Central memory CD8-positive, alpha-beta T cell (primary cell): Measurements from ENCODE around the gene GALNT17.

Source experiments
- ATAC-seq: fragments of 150-1000 bp; cut with Tn5 transposase; replicated peaks from 2 replicates; pipeline ENCODE4 v1.10.0; 2022; ENCODE audit warnings: mild to moderate bottlenecking, moderate FRiP score, moderate number of reproducible peaks; ENCODE audit not compliant: poor library complexity, severe bottlenecking; ENCODE audit errors: extremely low read depth
- DNase-seq, 2 donors: peaks; one replicate each; pipeline ENCODE4 v3.0.0; 2021; ENCODE audit warnings: low spot score in 2 of 2
- H3K27ac Mint-ChIP-seq: one replicate; pipeline ENCODE4 v1.8.0; 2022; ENCODE audit warnings: low read depth, mild to moderate bottlenecking, moderate library complexity, mixed read lengths
- H3K27me3 Mint-ChIP-seq: one replicate; pipeline ENCODE4 v1.8.0; 2022; ENCODE audit warnings: mixed read lengths
- H3K36me3 Mint-ChIP-seq: one replicate; pipeline ENCODE4 v1.8.0; 2022; ENCODE audit warnings: mild to moderate bottlenecking, moderate library complexity, mixed read lengths; ENCODE audit not compliant: insufficient read depth
- H3K4me1 Mint-ChIP-seq: one replicate; pipeline ENCODE4 v1.8.0; 2022; ENCODE audit warnings: mixed read lengths
- H3K4me3 Mint-ChIP-seq: one replicate; pipeline ENCODE4 v1.8.0; 2022; ENCODE audit warnings: mild to moderate bottlenecking, moderate library complexity, mixed read lengths
- H3K9me3 Mint-ChIP-seq: one replicate; pipeline ENCODE4 v1.8.0; 2022; ENCODE audit warnings: mixed read lengths

Gene GALNT17

GRCh38 chr7:71342202-71342601, 210.3 kb downstream of the GALNT17 start:
- no peak for DNase-seq
- H3K4me1 Mint-ChIP-seq = no peaks in the 10 kb centered on the region
- no peaks in the 10 kb centered on the region for H3K36me3 Mint-ChIP-seq
- no peaks in the 10 kb centered on the region for H3K27me3 Mint-ChIP-seq
- H3K9me3 Mint-ChIP-seq = peaks cover 22% of the 10 kb centered on the region
- ATAC-seq = no peak
- H3K27ac Mint-ChIP-seq = no peak overlapping the region
- H3K4me3 Mint-ChIP-seq = no peak overlapping the region

DNA sequence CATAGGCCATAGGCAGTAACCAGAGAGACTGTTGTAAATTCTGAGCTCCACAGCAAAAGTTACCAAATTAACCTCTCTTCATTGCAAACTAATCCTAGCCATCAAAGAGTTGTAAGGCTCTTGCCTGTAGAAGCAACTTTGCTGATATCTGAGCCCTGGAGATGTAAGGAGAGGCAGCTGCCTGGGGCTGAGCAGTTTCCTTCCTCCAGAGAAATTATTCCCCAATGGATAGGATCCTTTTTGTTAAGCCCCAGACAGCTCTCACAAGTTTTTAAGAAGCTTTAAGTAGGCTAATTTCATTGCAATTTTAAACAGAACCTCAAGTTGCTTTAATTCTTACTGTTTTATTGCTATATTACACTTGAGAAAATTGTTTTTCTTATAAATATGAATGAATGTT, 211.1 kb downstream of the GALNT17 start:
- H3K27ac Mint-ChIP-seq = no peak overlapping the region
- H3K4me3 Mint-ChIP-seq = no peak overlapping the region
- peaks cover 22% of the 10 kb centered on the region for H3K9me3 Mint-ChIP-seq
- no peak for ATAC-seq
- H3K27me3 Mint-ChIP-seq = no peaks in the 10 kb centered on the region
- H3K36me3 Mint-ChIP-seq = no peaks in the 10 kb centered on the region
- DNase-seq = no peak
- no peaks in the 10 kb centered on the region for H3K4me1 Mint-ChIP-seq

DNA sequence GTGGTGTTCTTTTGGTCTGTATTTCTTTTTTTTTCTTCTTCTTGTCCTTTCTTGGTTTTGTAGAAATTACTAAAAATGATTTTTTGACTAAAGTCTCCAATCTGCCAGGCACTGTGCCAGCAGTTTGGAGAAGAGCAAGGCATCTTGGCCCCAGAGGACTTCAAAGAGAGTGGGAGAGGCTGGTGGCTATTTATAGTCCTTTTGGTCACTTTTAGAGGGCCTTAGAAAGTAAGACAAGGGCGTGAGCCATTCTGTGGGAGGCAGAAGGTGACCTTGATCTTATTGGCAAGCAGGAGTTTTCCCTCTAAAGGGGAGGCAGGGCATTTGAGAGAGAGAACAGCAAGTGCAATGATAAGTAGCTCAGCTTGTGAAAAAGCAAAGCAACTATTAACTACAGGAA, 211.9 kb downstream of the GALNT17 start:
- Mint-ChIP-seq H3K4me1 (no peaks in the 10 kb centered on the region), H3K27ac (no peak overlapping the region)

GRCh38 chr7:71345117-71345884, 213.4 kb downstream of the GALNT17 start:
- no peak overlapping the region for H3K4me3 Mint-ChIP-seq
- H3K27ac Mint-ChIP-seq = no peak overlapping the region
- ATAC-seq (no peak), DNase-seq (no peak)
- no peaks in the 10 kb centered on the region for H3K36me3 Mint-ChIP-seq
- no peaks in the 10 kb centered on the region for H3K4me1 Mint-ChIP-seq
- no peaks in the 10 kb centered on the region for H3K27me3 Mint-ChIP-seq
- peaks cover 16% of the 10 kb centered on the region for H3K9me3 Mint-ChIP-seq

More for the DNA sequence above, 211.9 kb downstream of the GALNT17 start:
- H3K9me3 Mint-ChIP-seq = peaks cover 20% of the 10 kb centered on the region
- no peak for ATAC-seq
- no peak overlapping the region for H3K4me3 Mint-ChIP-seq
- no peak for DNase-seq
- H3K27me3 Mint-ChIP-seq = no peaks in the 10 kb centered on the region
- H3K36me3 Mint-ChIP-seq = no peaks in the 10 kb centered on the region

DNA sequence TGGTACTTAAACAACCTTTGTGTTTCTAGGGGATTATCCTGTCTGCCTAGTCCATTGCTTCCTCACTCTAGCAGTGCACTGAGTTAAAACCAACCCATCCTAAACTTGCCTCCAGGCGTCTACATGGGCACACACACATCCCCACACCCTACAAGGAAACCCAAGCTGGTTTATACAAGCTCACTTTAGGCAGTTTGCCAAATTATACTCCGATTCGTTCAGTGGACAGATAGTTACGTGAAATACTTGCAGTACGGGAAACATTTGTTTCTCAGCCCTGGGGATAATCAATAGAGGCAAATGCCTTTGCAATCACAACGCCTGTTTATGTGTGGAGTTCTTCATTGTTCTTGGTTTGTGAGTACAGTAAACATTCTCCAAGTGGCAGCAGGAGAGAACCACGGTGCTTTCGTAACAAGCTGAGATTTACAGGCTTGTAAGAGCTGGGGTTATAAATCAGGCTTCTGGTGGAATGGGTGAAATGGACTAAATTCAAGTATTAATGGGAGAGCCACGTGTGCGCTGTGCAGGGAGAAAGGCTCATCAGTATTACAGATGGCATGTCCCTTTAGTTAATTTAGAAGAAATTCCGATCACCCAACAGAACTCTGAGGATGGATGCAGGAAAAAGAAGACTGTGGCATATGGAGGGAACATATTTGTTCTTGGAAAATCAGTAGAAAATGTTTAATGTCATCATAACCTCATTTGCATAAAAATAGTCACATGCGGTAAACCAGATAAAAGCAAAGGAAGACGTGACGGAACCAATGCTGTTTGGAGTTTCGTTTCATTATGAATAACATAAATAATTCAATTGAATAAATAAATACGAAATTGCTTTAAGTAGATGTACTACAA, 217.1 kb downstream of the GALNT17 start:
- Mint-ChIP-seq H3K4me3 (no peak overlapping the region), H3K27ac (no peak overlapping the region), H3K9me3 (peaks cover 31% of the 10 kb centered on the region), H3K4me1 (no peaks in the 10 kb centered on the region), H3K27me3 (no peaks in the 10 kb centered on the region), H3K36me3 (no peaks in the 10 kb centered on the region)
- DNase-seq (no peak), ATAC-seq (no peak)

- Mint-ChIP-seq H3K4me3 (no peak overlapping the region), H3K27ac (no peak overlapping the region), H3K36me3 (no peaks in the 10 kb centered on the region), H3K4me1 (no peaks in the 10 kb centered on the region), H3K27me3 (no peaks in the 10 kb centered on the region), H3K9me3 (peaks cover 23% of the 10 kb centered on the region)
- ATAC-seq (no peak), DNase-seq (no peak)
Observed at GRCh38 chr7:71349682-71350481, 217.9 kb downstream of the GALNT17 start.

GRCh38 chr7:71350680-71351079, 218.7 kb downstream of the GALNT17 start:
- Mint-ChIP-seq H3K27me3 (no peaks in the 10 kb centered on the region), H3K27ac (no peak overlapping the region), H3K36me3 (no peaks in the 10 kb centered on the region), H3K4me1 (no peaks in the 10 kb centered on the region), H3K9me3 (peaks cover 18% of the 10 kb centered on the region), H3K4me3 (no peak overlapping the region)
- ATAC-seq (no peak), DNase-seq (no peak)

DNA sequence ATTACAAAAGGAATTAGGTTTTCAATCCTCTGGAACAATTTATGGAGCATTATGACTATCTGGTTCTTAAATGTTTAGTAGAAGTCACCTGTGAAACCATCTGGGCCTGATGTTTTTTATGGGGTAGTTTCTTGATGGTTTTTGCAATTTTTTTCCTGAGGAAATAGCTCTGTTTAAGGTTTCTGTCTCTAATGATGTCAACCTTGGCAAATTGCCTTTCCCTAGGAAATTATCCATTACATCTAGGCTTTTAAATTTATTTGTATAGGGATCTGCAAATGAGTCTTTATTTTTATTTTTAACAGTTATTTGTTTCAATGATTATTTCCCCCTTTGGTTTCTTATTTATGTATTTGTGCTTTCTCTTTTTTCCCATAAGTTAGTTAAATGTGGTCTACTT, 222.8 kb downstream of the GALNT17 start:
- Mint-ChIP-seq H3K9me3 (peaks cover 18% of the 10 kb centered on the region), H3K36me3 (no peaks in the 10 kb centered on the region), H3K27ac (no peak overlapping the region), H3K4me3 (no peak overlapping the region), H3K4me1 (no peaks in the 10 kb centered on the region), H3K27me3 (no peaks in the 10 kb centered on the region)
- ATAC-seq (no peak), DNase-seq (no peak)

- no peak overlapping the region for H3K4me3 Mint-ChIP-seq
- DNase-seq (no peak), ATAC-seq (no peak)
- H3K27ac Mint-ChIP-seq = no peak overlapping the region
- H3K4me1 Mint-ChIP-seq = no peaks in the 10 kb centered on the region
- no peaks in the 10 kb centered on the region for H3K36me3 Mint-ChIP-seq
- H3K27me3 Mint-ChIP-seq = no peaks in the 10 kb centered on the region
- H3K9me3 Mint-ChIP-seq = peaks cover 23% of the 10 kb centered on the region
Observed at GRCh38 chr7:71361451-71362032, 229.6 kb downstream of the GALNT17 start.

DNA sequence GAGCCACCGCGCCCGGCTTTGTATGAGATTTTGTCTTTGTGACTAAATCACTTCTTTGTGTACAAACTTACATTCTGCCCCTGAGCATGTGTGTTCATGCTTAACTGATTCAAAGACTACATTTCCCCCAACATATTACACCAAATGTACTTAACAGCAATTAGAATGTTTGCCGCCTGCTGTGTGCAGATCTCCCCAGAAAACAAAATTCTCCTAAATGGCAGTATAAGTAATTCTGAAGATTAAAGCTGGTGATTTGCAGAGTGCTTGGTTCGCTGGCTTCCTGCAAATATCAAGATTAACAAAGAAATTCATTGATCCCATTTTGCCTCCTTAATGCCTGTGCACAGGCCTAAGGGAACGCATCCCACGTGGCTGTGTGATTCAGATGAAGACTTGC, 230.3 kb downstream of the GALNT17 start:
- H3K36me3 Mint-ChIP-seq = no peaks in the 10 kb centered on the region
- DNase-seq (no peak), ATAC-seq (no peak)
- H3K9me3 Mint-ChIP-seq = peaks cover 23% of the 10 kb centered on the region
- H3K4me1 Mint-ChIP-seq = no peaks in the 10 kb centered on the region
- H3K27ac Mint-ChIP-seq = no peak overlapping the region
- H3K27me3 Mint-ChIP-seq = no peaks in the 10 kb centered on the region
- no peak overlapping the region for H3K4me3 Mint-ChIP-seq

DNA sequence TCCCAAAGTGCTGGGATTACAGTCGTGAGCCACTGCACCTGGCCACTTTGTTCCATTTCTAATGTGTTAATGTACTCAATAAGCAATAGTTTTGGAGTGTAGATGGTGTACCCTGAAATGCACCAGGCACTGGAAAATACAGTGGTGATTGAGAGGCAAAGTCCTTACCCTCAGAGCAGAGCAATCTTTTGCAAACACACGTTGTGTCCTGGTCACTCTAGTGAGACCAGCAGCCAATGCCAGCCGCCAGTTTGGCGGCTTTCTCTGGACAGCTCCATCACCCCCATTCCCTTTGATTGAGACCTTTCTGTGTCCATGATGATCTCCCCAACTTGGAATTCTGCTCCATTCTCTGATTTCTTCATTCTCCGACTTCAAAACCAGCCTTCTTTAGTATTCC, 231.3 kb downstream of the GALNT17 start:
- no peaks in the 10 kb centered on the region for H3K4me1 Mint-ChIP-seq
- no peak overlapping the region for H3K27ac Mint-ChIP-seq
- no peaks in the 10 kb centered on the region for H3K36me3 Mint-ChIP-seq
- H3K9me3 Mint-ChIP-seq = peaks cover 23% of the 10 kb centered on the region
- H3K4me3 Mint-ChIP-seq = no peak overlapping the region
- ATAC-seq (no peak), DNase-seq (no peak)
- H3K27me3 Mint-ChIP-seq = no peaks in the 10 kb centered on the region

- H3K4me3 Mint-ChIP-seq = no peak overlapping the region
- no peak for DNase-seq
- peaks cover 23% of the 10 kb centered on the region for H3K9me3 Mint-ChIP-seq
- no peak overlapping the region for H3K27ac Mint-ChIP-seq
- no peaks in the 10 kb centered on the region for H3K27me3 Mint-ChIP-seq
- no peaks in the 10 kb centered on the region for H3K36me3 Mint-ChIP-seq
- no peak for ATAC-seq
- H3K4me1 Mint-ChIP-seq = no peaks in the 10 kb centered on the region
Observed at GRCh38 chr7:71363627-71364026, 231.7 kb downstream of the GALNT17 start.
